OCI-LY3 (cell line): ENCODE data around the gene ACOT6.

Experiments used
- H2AFZ ChIP-seq: fragments of 200-600, 300-600 bp; shearing (Covaris generic); 2 replicates; pipeline ENCODE4 v1.6.0; 2014; ENCODE audit warnings: antibody characterized with exemption, low read depth, low read length
- H3K27ac ChIP-seq: fragments of 200-600, 300-600 bp; sonication (generic); 2 replicates; pipeline ENCODE4 v1.5.1; 2014; ENCODE audit warnings: mild to moderate bottlenecking, low read length, moderate library complexity, mixed read lengths
- H3K27me3 ChIP-seq: fragments of 200-600, 300-600 bp; sonication (generic); 2 replicates; pipeline ENCODE4 v1.6.1; 2014; ENCODE audit warnings: low read depth, low read length, mixed read lengths
- H3K36me3 ChIP-seq: fragments of 200-600, 300-600 bp; sonication (generic); replicated peaks from 2 replicates; pipeline ENCODE3; 2014; ENCODE audit warnings: low read depth, low read length, mixed read lengths
- H3K4me1 ChIP-seq: fragments of 300-600, 200-600 bp; sonication (generic); 2 replicates; pipeline ENCODE4 v1.6.1; 2014; ENCODE audit warnings: low read length, mixed read lengths
- H3K4me2 ChIP-seq: fragments of 200-600, 300-600 bp; sonication (generic); 2 replicates; pipeline ENCODE4 v1.6.1; 2014; ENCODE audit warnings: low read length, mixed read lengths
- H3K4me3 ChIP-seq: fragments of 300-600, 200-600 bp; sonication (generic); 2 replicates; pipeline ENCODE4 v1.5.1; 2014; ENCODE audit warnings: antibody characterized with exemption, mild to moderate bottlenecking, low read length, moderate library complexity
- H3K79me2 ChIP-seq: fragments of 300-600, 200-600 bp; shearing (Covaris generic); 2 replicates; pipeline ENCODE4 v1.6.1; 2014; ENCODE audit warnings: mild to moderate bottlenecking, low read length, mixed read lengths
- H3K9ac ChIP-seq: fragments of 300-600, 200-600 bp; shearing (Covaris generic); 2 replicates; pipeline ENCODE4 v1.6.0; 2014; ENCODE audit warnings: mild to moderate bottlenecking, low read length, moderate library complexity
- H3K9me3 ChIP-seq: fragments of 200-600, 300-600 bp; shearing (Covaris generic); 2 replicates; pipeline ENCODE4 v1.6.1; 2014; ENCODE audit warnings: low read length, mixed read lengths; ENCODE audit not compliant: insufficient read depth
- H4K20me1 ChIP-seq: fragments of 200-600, 300-600 bp; sonication (generic); 2 replicates; pipeline ENCODE4 v1.6.1; 2016; ENCODE audit warnings: low read length, mixed read lengths; ENCODE audit not compliant: insufficient read depth
- EZH2phosphoT487 ChIP-seq: fragments of 200-600 bp; shearing (Covaris generic); IDR thresholded peaks from 2 replicates; pipeline ENCODE4 v1.6.1; 2018; ENCODE audit warnings: antibody characterized with exemption, mixed run types, low read depth
- TF ChIP-seq, protein P1 (sequence below): fragments of 200-600, 300-600 bp; sonication (generic); IDR thresholded peaks from 2 replicates; pipeline ENCODE4 v1.5.1; 2014; ENCODE audit warnings: antibody characterized with exemption, low read length, low read depth

The ACOT6 gene

DNA sequence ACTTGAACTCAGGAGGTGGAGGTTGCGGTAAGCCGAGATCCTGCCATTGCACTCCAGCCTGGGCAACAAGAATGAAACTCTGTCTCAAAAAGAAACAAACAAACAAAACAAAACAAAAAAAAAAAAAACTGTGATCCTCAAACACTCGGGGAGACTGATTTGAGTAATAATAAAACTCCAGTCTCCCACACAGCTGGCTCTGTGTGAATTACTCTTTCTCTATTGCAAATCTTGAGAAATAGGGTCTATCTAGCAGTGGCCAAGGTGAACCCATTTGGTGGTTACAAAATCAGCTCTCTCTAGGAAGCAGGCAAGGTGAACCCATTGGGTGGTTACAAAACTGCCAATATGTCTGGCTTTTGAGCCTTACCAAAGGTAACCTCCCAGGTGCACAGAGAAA, 6.0 kb upstream of the ACOT6 start:
- H4K20me1 ChIP-seq: no peaks in the 10 kb centered on the region

DNA sequence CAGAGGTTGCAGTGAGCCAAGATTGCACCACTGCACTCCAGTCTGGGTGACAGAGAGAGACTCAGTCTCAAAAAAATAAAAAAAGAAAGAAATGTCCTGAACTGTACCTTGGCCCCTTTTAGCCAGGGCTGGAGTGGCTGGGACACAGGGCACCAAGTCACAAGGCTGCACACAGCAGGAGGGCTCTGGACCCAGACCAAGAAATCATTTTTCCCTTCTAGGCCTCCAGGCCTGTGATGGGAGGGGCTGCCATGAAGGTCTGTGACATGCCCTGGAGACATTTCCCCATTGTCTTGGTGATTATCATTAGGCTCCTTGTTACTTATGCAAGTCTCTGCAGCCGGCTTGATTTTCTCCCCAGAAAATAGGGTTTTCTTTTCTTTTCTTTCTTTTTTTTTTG, 5.1 kb upstream of the ACOT6 start:
- TF ChIP-seq EZH2phosphoT487: no peak
- TF ChIP-seq, protein P1, sequence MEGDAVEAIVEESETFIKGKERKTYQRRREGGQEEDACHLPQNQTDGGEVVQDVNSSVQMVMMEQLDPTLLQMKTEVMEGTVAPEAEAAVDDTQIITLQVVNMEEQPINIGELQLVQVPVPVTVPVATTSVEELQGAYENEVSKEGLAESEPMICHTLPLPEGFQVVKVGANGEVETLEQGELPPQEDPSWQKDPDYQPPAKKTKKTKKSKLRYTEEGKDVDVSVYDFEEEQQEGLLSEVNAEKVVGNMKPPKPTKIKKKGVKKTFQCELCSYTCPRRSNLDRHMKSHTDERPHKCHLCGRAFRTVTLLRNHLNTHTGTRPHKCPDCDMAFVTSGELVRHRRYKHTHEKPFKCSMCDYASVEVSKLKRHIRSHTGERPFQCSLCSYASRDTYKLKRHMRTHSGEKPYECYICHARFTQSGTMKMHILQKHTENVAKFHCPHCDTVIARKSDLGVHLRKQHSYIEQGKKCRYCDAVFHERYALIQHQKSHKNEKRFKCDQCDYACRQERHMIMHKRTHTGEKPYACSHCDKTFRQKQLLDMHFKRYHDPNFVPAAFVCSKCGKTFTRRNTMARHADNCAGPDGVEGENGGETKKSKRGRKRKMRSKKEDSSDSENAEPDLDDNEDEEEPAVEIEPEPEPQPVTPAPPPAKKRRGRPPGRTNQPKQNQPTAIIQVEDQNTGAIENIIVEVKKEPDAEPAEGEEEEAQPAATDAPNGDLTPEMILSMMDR: no peak
- Histone ChIP-seq H3K4me2 (no peak overlapping the region), H3K79me2 (no peaks in the 10 kb centered on the region), H3K4me1 (no peaks in the 10 kb centered on the region), H4K20me1 (no peaks in the 10 kb centered on the region), H3K4me3 (no peak overlapping the region), H3K9ac (no peak overlapping the region), H2AFZ (no peak overlapping the region), H3K36me3 (no peaks in the 10 kb centered on the region), H3K27ac (no peak overlapping the region), H3K9me3 (no peaks in the 10 kb centered on the region), H3K27me3 (peaks cover 11% of the 10 kb centered on the region)

More for the DNA sequence above, 6.0 kb upstream of the ACOT6 start:
- no peaks in the 10 kb centered on the region for H3K9me3 ChIP-seq
- no peaks in the 10 kb centered on the region for H3K4me1 ChIP-seq
- no peak overlapping the region for H3K9ac ChIP-seq
- no peak overlapping the region for H2AFZ ChIP-seq
- H3K27me3 ChIP-seq: peaks cover 6% of the 10 kb centered on the region
- no peak overlapping the region for H3K4me2 ChIP-seq
- H3K4me3 ChIP-seq: no peak overlapping the region
- no peaks in the 10 kb centered on the region for H3K79me2 ChIP-seq
- H3K27ac ChIP-seq: no peak overlapping the region
- no peaks in the 10 kb centered on the region for H3K36me3 ChIP-seq
- TF ChIP-seq EZH2phosphoT487: no peak
- TF ChIP-seq, protein P1: no peak

DNA sequence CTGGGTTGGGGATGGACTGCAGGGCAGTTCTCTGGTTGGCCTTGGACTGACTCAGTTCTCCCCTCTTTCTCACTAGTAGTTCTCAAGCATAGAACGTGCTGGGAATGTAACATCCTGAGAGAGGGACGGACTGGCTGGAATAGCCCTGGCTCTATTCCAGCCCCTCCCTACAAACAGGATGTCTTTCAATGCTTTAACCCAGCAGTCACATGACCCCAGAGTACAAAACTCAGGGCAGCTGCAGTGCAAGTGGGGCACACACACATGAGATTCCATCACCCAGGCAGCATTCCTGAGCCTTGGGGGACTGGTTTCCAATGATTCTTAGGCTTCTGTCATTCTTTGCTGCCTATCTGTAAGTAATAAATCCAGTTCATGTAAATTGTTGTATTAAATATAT, 1.6 kb upstream of the ACOT6 start:
- Histone ChIP-seq H3K4me1 (no peaks in the 10 kb centered on the region; the same call in 1 of the 2 replicates), H3K4me3 (no peak overlapping the region), H3K27ac (no peak overlapping the region), H3K27me3 (peaks cover 15% of the 10 kb centered on the region), H3K36me3 (no peaks in the 10 kb centered on the region), H3K4me2 (no peak overlapping the region), H3K9me3 (no peaks in the 10 kb centered on the region), H2AFZ (no peak overlapping the region), H4K20me1 (no peaks in the 10 kb centered on the region), H3K9ac (no peak overlapping the region), H3K79me2 (no peaks in the 10 kb centered on the region)
- no peak for TF ChIP-seq EZH2phosphoT487
- TF ChIP-seq, protein P1: no peak

DNA sequence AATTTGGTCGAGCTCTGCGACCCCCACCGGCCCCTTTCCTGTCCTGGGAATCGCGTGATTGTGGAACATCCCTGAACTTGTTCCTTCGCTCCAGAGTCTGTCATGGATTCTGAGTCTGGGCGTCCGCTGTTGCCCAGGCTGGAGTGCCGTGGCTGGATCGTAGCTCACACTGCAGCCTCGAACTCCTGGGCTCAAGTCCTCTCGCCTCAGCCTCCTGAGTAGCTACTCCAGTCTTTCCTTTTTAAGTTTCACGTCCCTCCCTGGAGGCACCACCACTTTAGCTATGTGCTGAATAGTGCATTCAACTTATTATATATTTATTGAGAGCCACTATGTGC, 698 bp downstream of the ACOT6 start:
- H3K4me2 ChIP-seq: peak overlapping the region; percentile 65
- H3K27ac ChIP-seq: no peak overlapping the region
- no peaks in the 10 kb centered on the region for H4K20me1 ChIP-seq
- H3K36me3 ChIP-seq: no peaks in the 10 kb centered on the region
- peak overlapping the region; percentile 90 for H2AFZ ChIP-seq
- no peaks in the 10 kb centered on the region for H3K79me2 ChIP-seq
- H3K9ac ChIP-seq: peak overlapping the region; percentile 54
- peaks cover 15% of the 10 kb centered on the region for H3K27me3 ChIP-seq
- no peaks in the 10 kb centered on the region for H3K9me3 ChIP-seq
- TF ChIP-seq EZH2phosphoT487: no peak
- TF ChIP-seq, protein P1: no peak
- H3K4me1 ChIP-seq: no peaks in the 10 kb centered on the region; the same call in 1 of the 2 replicates
- H3K4me3 ChIP-seq: peak overlapping the region; percentile 81
